Activated CD4-positive, CD25-positive, alpha-beta regulatory T cell treated with anti-CD3 and anti-CD28 coated beads, Interleukin-2, amount 50 U/mL, for 16 hours (primary cell): ENCODE results near the gene SPOCK1.

Source experiments
- DNase-seq: peaks from one replicate; pipeline ENCODE4 v3.0.0-alpha.2; 2020; ENCODE audit warnings: low read depth, low spot score

SPOCK1 gene

DNA sequence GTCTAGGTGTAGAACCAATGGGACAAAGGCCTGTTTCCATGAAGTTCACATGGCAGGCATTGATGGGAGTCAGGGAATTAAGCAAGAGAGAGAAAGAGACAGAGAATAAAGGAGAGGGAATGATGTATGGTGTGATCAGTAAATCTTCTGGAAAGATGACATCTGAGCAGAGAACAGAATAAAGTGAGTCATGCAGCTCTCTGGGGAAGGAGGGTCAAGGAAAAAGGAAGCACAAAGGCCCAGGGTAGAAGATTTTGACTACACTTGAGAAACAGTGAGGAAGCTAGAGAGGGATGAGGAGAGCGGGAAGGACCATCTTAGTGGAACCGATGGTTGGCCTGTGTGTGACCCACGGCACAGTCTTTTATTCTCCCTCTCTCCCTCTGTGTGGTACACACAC, 425.9 kb downstream of the SPOCK1 start:
- no peak for DNase-seq

GRCh38 chr5:137072361-137073115, 426.6 kb downstream of the SPOCK1 start:
- DNase-seq: no peak

- DNase-seq: no peak
These were observed 427.2 kb downstream of the SPOCK1 start for GRCh38 chr5:137071931-137072330.

DNA sequence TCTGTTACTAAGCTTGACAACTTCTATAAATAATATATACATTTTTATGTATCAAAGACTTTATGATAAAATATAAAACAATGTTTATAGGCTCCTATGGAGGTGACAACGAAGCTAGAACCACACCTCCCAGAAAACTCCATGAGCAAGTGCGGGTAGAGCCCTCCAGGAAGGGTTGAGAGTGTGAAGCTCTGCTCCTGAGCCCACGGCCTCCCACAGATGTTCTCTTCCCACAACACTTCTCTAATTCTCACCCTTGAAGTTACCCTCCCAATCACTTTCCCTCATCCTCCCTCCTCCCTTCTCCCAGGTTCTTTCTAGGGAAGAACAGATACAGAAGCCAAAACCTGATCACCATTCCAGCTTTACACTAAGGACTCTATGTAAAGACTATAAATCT, 427.6 kb downstream of the SPOCK1 start:
- no peak for DNase-seq

GRCh38 chr5:137070521-137070920, 428.6 kb downstream of the SPOCK1 start:
- DNase-seq: no peak

DNA sequence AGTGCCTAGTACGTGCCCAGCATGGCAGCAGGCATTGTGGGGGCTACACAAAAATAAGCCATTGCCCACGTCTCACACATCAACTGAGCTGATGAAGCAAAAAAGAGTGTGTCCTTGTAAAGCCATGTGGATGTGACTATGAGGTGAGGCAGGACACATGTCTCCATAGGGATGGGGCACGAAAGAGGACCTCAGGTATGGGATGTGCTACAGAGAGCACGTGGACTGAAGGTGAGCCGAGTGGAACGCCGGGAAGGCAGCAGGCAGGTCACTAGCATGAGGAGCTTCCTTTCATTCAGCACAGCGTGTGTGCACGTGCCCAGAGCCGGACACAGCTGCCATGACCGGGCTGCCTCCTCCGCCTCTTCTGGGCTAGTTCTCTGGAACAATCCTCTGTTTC, 429.8 kb downstream of the SPOCK1 start:
- DNase-seq: no peak

DNA sequence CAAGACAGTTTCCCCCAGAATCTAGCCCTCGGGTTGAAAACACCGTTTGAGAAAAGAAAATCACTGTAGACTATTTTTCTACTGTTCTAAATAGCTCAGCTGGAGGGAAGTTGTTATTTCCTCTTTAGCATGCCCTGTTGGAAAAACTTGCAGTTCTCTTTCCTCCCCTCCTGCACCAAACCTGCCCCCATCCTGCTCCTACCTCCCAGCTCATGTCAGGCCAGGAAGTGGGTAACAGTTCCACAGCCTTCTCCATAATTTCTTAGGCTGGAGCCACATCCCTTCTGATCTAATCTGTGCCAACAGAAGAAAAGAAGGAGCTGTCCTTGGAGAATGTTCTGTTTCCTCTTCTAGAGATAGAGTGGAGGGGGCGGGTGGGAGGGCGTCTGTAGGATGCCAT, 437.7 kb downstream of the SPOCK1 start:
- no peak for DNase-seq

- no peak for DNase-seq
These were observed 441.0 kb downstream of the SPOCK1 start for GRCh38 chr5:137058089-137058488.

GRCh38 chr5:137056676-137057075, 442.4 kb downstream of the SPOCK1 start:
- DNase-seq: no peak

DNA sequence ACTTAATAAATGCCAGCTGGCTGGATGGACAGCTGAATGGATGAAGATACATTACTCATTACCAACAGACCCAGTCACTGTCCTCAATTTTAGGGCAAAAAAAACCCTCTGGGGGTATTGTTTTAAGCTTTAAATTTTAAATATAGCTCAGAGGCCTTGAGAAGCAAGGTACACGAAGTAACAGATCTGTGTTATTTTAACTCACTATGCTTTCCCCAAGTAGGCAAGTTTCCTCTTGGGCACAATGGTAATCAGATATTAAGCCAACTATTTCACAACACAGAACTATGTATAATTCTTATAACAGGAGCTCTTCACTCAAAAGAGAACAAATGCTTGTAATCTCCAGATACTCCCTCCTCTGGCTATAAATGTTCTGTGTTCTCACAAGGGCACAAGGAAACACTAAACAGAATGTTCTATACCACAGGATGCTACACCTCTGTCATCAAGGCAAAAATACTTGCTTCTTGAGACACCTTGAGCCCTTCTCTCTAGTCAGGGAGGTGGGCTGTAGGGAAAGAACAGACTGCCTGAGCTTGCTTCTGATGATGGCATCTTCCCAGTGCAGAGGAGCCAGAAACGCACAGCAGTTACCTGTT, 443.8 kb downstream of the SPOCK1 start:
- no peak for DNase-seq

- no peak for DNase-seq
These were observed 444.3 kb downstream of the SPOCK1 start for GRCh38 chr5:137054792-137055191.

- DNase-seq: no peak
These were observed 444.8 kb downstream of the SPOCK1 start for GRCh38 chr5:137054335-137054734.

DNA sequence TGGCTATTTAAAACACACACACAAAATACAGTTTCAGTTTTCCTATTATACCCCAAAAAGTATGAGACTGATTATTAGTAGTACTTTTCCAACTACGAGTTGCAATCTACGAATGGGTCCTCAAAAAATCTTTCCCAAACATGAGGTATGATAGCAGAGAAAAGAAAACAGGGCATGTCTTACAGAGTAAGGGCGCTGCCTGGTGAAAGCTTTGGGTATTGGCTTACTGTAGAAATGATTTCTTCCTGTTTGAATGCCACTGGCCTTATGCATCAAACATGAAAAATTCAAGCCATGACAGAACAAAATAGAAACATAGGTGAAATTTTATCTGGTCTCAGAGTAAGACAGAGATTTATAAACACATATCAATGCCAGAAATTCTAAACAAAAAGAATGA, 448.0 kb downstream of the SPOCK1 start:
- no peak for DNase-seq

GRCh38 chr5:137040641-137041340, 458.3 kb downstream of the SPOCK1 start:
- no peak for DNase-seq

DNA sequence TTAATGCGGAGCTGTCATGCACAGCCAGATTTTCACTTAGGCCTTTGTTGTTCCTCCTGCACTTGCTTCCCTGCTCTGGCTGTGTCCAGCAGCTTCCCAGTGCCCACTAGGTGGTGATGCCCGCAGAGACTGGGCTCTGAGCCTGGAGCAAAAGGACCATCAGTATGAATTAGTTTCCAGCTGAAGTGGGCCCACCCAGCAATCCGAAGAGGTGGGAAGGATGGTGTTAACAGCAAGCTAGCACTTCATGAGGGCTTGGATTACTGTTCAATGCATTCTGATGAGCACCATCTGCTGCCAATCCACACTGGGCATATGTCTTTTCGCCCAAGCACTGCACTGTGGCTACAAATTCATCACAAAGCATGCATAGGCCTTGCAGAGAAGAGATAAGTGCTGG, 459.1 kb downstream of the SPOCK1 start:
- DNase-seq: no peak

DNA sequence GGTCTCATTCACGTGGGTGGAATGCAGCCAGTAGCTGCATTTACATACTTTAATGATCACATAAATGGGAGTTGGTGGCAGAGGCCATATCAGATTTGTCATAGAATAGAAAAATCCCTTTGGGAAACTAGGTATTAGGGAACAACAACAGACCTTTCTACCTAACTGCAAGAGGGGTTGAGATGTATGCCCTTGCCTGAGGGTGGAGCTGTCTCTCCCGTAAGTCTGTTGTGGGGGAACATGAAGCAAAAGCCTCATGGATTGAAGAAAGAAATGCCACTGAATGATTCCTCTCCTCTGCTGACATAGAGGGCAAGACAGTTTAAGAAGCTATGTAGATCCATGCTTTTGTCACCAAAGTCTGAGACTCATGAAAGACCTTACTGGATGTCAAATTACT, 461.3 kb downstream of the SPOCK1 start:
- DNase-seq: no peak

- DNase-seq: no peak
These were observed 462.5 kb downstream of the SPOCK1 start for GRCh38 chr5:137036640-137037039.

GRCh38 chr5:137035480-137035878, 463.6 kb downstream of the SPOCK1 start:
- DNase-seq: no peak

- DNase-seq: no peak
These were observed 464.2 kb downstream of the SPOCK1 start for GRCh38 chr5:137034764-137035479.

DNA sequence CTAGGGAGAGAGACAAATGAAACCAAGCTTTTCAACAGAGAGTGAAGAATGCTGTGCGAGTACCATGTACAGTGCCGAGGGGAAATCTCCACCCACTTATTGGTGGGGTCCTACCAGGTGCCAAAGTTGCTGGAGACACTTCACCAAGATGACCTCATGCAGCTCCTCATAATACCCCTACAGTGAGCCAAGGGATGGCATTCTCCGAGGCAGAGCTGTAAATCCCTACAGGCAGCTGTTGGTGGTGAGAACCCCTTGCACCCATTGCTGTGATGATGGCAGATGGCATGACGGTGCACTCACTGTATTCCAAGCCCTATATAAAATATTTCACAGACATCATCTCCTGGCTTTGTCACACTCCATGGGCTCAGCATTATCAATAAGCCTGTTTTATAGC, 464.9 kb downstream of the SPOCK1 start:
- DNase-seq: no peak

GRCh38 chr5:137032929-137033328, 466.2 kb downstream of the SPOCK1 start:
- DNase-seq: no peak

GRCh38 chr5:137027758-137028157, 471.4 kb downstream of the SPOCK1 start:
- no peak for DNase-seq
